MCF 10A (cell line): ENCODE results near the gene RABGGTA. TPM values are rescaled to one million over a fixed set of nuclear protein-coding genes. Genes with fewer than 3 reads are reported as not detected.

Experiments
- BruUV-seq: library from RNA; stranded (reverse); fragments of 400-500 nt; replicated peaks from 2 replicates; lab custom pipeline; 2021; lab: Mats Ljungman, UMichigan
- CTCF ChIA-PET: fragments of 300-600 bp; sonication (Branson Sonifier 250); formaldehyde crosslinking; extraction: SDS; loops from one replicate; lab custom pipeline; 2021; ENCODE audit warnings: antibody characterized with exemption, inconsistent platforms; lab: Yijun Ruan, JAX
- POLR2A ChIA-PET: fragments of 300-600, 350-650 bp; sonication (Branson Sonifier 250); formaldehyde crosslinking; extraction: SDS; loops from one replicate; lab custom pipeline; 2020; ENCODE audit warnings: antibody characterized with exemption, inconsistent platforms; lab: Yijun Ruan, JAX
- DNase-seq: peaks from one replicate; pipeline ENCODE4 v3.0.0-alpha.2; 2018; ENCODE audit not compliant: unreplicated experiment
- H3K27ac Mint-ChIP-seq: one replicate; pipeline ENCODE4 v1.8.0; 2022; ENCODE audit warnings: mild to moderate bottlenecking, low read depth, mixed read lengths; ENCODE audit not compliant: unreplicated experiment
- H3K27me3 Mint-ChIP-seq: one replicate; pipeline ENCODE4 v1.8.0; 2022; ENCODE audit warnings: mixed read lengths; ENCODE audit not compliant: insufficient read depth, unreplicated experiment
- H3K36me3 Mint-ChIP-seq: one replicate; pipeline ENCODE4 v1.8.0; 2022; ENCODE audit warnings: mild to moderate bottlenecking, moderate library complexity, mixed read lengths; ENCODE audit not compliant: insufficient read depth, unreplicated experiment
- H3K4me1 Mint-ChIP-seq: one replicate; pipeline ENCODE4 v1.8.0; 2022; ENCODE audit warnings: mixed read lengths; ENCODE audit not compliant: insufficient read depth, unreplicated experiment
- H3K4me3 Mint-ChIP-seq: one replicate; pipeline ENCODE4 v1.8.0; 2022; ENCODE audit warnings: mild to moderate bottlenecking, moderate library complexity, mixed read lengths; ENCODE audit not compliant: unreplicated experiment
- H3K9me3 Mint-ChIP-seq: one replicate; pipeline ENCODE4 v1.8.0; 2022; ENCODE audit warnings: mixed read lengths; ENCODE audit not compliant: unreplicated experiment
- CTCF ChIP-seq: fragments of 200-600 bp; IDR thresholded peaks from one replicate; pipeline ENCODE4 v1.8.0; 2022; ENCODE audit warnings: antibody characterized with exemption, mild to moderate bottlenecking; ENCODE audit not compliant: unreplicated experiment
- intact Hi-C: fragments of 100-400 bp; cut with micrococcal nuclease; formaldehyde crosslinking; loops from 2 replicates; pipeline ENCODE4 v1.14.1; 2022
- total RNA-seq: library from RNA; stranded (reverse); gene quantifications from 2 replicates; pipeline ENCODE4 v1.2.3, GENCODE V29; 2022

Gene RABGGTA
- total RNA-seq, 1 experiment from 2014 or later = 75.0 TPM

- no peak for DNase-seq
- POLR2A ChIA-PET = interaction anchor here (0.7 to 3.1 kb wide), 15 partner anchors 10 to 145 kb away, joined by 3 to 11 read pairs (median 4); partner anchors contain the start of genes CHMP4A, CIDEB, DHRS1 and NOP9
- H3K9me3 Mint-ChIP-seq = no peaks in the 10 kb centered on the region
- H3K27ac Mint-ChIP-seq = no peak overlapping the region
- H3K4me3 Mint-ChIP-seq = no peak overlapping the region
- intact Hi-C loops = no loop called here
- H3K4me1 Mint-ChIP-seq = peaks cover 42% of the 10 kb centered on the region
- CTCF ChIA-PET = interaction anchor here (0.6 to 17.7 kb wide), 9 partner anchors 9 to 198 kb away, joined by 3 to 457 read pairs (median 5); partner anchors contain the start of genes CIDEB, DHRS1, LTB4R2 and NOP9
- BruUV-seq = no TSS peak
- no peak for TF ChIP-seq CTCF
- peaks cover 62% of the 10 kb centered on the region for H3K36me3 Mint-ChIP-seq
- no peaks in the 10 kb centered on the region for H3K27me3 Mint-ChIP-seq
Observed at GRCh38 chr14:24237463-24237955, 33.9 kb downstream of the RABGGTA start.

GRCh38 chr14:24236689-24237462 lies 34.5 kb downstream of the RABGGTA start:
- POLR2A ChIA-PET = interaction anchor here (1.0 to 3.1 kb wide), 10 partner anchors 9 to 63 kb away, joined by 3 to 11 read pairs (median 4); partner anchors contain the start of genes DHRS1, NOP9, RABGGTA and TGM1
- BruUV-seq = no TSS peak
- no peak for TF ChIP-seq CTCF

GRCh38 chr14:24235804-24236688 lies 35.4 kb downstream of the RABGGTA start:
- DNase-seq = no peak
- H3K27me3 Mint-ChIP-seq = no peaks in the 10 kb centered on the region
- H3K36me3 Mint-ChIP-seq = peaks cover 58% of the 10 kb centered on the region
- no peak overlapping the region for H3K4me3 Mint-ChIP-seq
- ChIA-PET POLR2A (interaction anchor here (0.9 to 2.1 kb wide), 10 partner anchors 7 to 63 kb away, joined by 3 to 9 read pairs (median 4); partner anchors contain the start of genes CHMP4A, TINF2 and TM9SF1), CTCF (interaction anchor here (1.1 to 17.7 kb wide), 6 partner anchors 22 to 200 kb away, joined by 4 to 457 read pairs (median 35); partner anchors contain the start of genes CIDEB, DHRS1, LTB4R2 and NOP9)
- TF ChIP-seq CTCF = no peak
- peaks cover 42% of the 10 kb centered on the region for H3K4me1 Mint-ChIP-seq
- BruUV-seq = no TSS peak
- no peaks in the 10 kb centered on the region for H3K9me3 Mint-ChIP-seq
- intact Hi-C loops = no loop called here
- H3K27ac Mint-ChIP-seq = no peak overlapping the region

More at GRCh38 chr14:24236689-24237462, 34.5 kb downstream of the RABGGTA start:
- no peak overlapping the region for H3K4me3 Mint-ChIP-seq
- H3K36me3 Mint-ChIP-seq = peaks cover 56% of the 10 kb centered on the region
- no peak overlapping the region for H3K27ac Mint-ChIP-seq
- intact Hi-C loops = no loop called here
- CTCF ChIA-PET = interaction anchor here (0.7 to 17.7 kb wide), 6 partner anchors 21 to 199 kb away, joined by 3 to 457 read pairs (median 34); partner anchors contain the start of genes CIDEB, DHRS1, LTB4R2 and NOP9
- H3K4me1 Mint-ChIP-seq = peaks cover 42% of the 10 kb centered on the region
- no peaks in the 10 kb centered on the region for H3K27me3 Mint-ChIP-seq
- H3K9me3 Mint-ChIP-seq = no peaks in the 10 kb centered on the region
- no peak for DNase-seq
